Activated CD8-positive, alpha-beta memory T cell treated with anti-CD3 and anti-CD28 coated beads, Interleukin-2, amount 50 U/mL, for 4 hours (primary cell): ENCODE data around the gene DHPS.
"Not testable (repeated sequence)": the region's sequence is repeated elsewhere in the genome, so short reads cannot be mapped to it uniquely, and the experiment has no call there.

ENCODE experiments used
- DNase-seq: peaks from one replicate; pipeline ENCODE4 v3.0.0-alpha.2; 2020

The DHPS gene

DNA sequence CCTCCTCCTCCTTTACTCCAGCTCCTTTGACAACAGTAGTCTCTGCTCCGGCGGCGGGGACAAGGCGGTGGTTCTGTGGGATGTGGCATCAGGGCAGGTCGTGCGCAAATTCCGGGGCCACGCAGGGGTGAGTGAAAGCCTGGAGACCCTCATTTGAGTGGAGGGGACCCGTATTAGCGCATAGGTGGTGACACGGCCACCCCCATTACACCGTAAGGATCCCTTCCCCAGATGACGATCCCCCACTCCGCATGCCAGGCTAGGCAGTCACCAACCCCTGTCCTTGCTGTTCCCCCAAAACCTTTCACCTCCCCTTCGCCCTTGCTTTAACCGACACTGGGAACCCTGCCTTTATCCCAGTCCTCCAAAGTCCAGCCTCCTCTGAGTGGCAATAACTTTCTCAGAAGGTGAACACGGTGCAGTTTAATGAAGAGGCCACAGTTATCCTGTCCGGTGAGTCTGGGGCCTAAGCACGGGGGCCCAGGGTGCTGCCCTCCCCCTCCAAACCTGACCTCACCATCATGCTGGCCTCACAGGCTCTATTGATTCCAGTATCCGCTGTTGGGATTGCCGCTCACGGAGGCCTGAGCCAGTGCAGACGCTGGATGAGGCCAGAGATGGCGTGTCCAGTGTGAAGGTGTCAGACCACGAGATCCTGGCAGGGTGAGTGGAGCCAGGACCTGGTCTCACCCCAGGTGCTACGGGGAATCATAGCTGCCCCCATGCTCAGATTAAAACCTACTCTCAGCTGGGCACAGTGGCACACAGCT lies 11.3 kb downstream of the DHPS start:
- DNase-seq = no peak

DNA sequence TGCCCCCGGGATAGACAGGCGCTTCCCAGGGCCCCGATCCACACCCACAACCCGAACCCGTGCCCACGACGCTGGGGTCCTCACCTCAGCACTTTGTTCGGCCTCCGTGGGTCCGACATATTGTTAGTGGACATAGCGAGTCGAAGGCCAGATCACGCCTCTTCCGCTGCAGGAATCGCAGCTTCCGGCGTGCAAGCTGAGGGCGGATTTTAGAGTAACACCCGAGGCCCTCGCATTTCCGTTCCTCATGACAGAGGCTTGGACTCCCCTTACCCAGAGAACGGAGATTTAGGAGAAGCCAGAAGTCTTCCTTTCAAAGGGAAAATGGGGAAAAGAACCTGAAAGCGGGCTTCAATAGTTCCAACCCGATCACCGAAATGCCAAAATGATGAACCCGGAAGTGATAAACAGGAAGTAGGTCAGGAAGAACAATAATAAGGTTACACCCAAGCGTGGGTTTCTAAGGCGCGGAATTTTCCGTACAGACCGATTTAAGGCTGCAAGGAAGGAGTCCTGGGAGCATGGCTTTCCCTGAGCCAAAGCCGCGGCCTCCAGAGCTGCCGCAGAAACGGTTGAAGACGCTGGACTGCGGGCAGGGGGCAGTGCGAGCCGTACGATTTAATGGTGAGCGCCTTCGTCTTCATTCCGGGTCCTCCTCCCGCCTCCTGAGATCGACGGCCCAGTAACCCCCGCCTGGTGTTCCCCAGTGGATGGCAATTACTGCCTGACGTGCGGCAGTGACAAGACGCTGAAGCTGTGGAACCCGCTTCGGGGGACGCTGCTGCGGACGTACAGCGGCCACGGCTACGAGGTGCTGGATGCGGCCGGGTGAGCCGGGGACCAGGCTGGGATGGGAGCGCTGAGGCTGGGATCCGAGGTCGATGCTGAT lies 12.2 kb downstream of the DHPS start:
- peak; percentile 70 for DNase-seq

DNA sequence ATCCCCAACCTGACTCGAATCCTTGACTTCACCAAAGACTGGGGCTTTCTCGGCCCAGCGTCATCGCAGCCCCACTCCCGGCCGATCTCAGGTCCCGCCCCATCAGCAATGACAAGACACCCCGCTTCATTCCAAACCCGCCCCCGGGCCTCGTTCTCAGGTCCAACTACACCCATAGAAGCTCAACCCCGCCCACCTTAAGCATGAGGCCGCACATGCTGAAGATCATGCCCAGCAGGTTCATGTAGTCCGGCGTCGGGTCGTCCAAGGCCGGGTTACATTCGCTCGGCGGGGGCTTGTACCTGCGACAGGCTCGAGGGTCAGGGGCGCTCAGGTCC lies 12.8 kb downstream of the DHPS start:
- DNase-seq = peak; percentile 72

DNA sequence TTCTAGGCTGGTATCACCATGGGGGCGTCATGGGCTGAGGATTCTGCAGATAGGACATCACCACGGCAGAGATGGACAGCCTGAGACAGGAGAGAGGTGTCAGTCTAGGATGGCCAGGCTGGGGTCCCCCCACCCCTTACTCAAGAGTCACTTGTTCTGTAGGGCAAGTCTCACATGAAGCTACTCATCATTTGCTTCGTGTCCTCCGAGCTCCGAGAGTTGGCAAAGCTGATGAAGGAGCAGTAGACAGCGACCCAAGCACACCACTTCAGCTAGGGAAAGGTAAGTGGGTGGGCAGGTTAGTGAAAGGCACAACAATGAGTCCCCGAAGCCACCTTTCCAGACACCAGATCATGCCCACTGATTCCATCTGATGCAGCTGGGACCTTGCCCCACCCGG lies 13.3 kb downstream of the DHPS start:
- DNase-seq = no peak

DNA sequence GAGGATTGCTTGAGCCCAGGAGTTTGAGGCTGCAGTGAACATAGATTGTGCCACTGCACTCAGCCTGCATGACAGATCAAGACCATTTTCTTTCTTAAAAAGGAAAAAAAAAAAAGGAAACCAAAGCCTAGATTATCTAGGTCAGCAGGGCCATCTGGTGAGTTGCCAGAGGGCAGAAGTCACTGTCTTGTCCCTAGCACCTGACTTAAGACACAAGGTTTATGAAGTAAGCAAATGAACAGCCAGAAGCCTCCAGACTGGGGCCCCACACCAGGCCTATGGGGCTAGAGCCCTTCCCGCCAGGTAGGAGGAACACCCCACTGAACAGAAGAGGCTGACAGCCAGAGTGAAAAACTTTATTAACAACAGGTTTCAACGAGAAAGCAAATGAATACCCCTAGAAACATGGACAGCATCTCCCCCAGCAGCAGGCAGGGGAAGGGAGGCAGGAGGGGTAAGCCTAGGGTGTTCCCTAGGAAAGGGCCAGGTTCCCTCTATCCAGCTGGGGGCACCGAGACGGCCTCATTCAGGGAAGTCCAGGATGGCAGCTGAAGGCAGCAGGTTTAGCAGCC lies 13.9 kb downstream of the DHPS start:
- no peak for DNase-seq

DNA sequence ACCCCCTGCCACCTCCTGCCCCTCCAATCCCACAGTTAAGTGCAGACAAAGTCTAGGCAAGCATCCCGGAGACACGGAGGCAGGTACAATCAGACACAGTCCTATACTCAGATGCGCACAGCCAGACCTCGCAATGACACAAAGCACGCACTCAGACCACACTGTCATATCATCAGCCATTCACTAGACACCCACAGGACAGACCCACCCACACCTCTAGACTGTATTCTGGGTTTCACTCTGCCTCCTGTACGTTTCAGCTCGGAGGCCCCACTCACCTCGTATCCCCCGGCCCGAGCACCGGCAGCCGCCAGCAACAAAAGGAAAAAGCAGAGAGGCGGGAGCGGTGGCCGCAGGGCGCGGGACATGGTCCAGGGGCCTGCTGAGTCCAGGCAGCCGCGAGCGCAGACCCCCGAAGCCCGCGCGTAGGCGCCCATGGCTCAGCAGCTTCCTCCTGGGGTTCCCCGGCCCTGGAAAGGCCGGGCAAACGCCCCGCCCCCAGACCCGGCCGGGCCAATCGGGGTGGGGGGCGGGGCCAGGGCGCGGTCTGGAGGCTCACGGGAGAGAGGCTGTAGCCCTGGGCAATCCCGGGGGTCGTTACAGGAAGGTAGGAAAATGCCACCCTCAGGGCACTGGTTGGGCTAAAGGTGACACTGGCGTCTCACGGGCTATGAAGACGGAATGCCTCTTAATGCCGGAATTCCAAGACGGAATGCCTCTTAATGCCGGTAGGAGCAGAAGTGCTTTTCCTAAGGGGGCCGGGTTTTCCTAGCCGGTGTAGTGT lies 15.2 kb downstream of the DHPS start, which contains the start of the genes MAN2B1 and WDR83:
Gene MAN2B1 (minus strand): TSS at position 478 of the 784 bp plus-strand sequence. CDS start 41 bp downstream, at position 437.
Gene WDR83 (plus strand): TSS at position 543 of the 784 bp plus-strand sequence. CDS start 2,984 bp downstream, outside the sequence.
- DNase-seq = peak; percentile 83

DNA sequence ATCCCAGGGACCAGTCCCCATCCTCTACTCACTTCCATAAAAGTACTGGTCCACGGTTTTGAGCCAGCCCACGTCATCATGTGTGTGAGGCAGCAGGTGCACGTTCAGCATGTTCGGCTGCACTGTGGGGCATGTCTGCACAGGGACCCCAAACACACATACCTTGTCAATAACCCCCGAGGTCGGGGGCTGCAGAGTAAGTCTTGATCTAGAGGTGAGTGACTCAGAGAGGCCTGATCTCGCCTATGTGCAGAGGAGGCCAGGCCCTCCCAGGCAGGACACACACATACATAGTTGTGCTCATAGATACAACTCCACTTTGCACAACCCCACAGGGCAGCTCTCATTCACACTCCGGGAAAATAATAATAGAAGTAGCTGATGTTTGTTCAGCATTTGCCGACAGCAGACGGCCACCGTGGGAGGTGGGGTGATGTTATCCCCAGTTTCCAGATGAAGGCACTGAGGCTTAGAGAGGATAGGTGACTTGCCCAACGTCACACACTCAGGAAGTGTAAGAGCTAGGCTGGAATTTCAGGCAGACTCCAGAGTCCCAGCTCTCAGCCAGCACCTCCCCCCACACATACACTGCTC lies 15.9 kb downstream of the DHPS start:
- no peak for DNase-seq

DNA sequence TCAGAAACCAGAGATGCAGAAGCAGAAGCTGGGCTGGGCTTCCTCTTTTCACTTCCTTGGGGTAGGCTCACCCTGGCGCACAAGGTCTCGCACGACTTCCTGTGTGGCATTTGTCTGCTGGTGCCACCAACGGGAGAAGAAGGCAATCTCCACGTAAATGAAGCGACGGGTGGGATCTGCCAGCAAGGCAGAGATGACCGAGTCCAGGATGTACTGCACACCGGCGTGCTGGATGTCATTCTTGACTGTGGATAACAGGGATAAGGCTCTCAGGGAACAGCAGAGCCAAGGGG lies 16.5 kb downstream of the DHPS start:
- DNase-seq = no peak

DNA sequence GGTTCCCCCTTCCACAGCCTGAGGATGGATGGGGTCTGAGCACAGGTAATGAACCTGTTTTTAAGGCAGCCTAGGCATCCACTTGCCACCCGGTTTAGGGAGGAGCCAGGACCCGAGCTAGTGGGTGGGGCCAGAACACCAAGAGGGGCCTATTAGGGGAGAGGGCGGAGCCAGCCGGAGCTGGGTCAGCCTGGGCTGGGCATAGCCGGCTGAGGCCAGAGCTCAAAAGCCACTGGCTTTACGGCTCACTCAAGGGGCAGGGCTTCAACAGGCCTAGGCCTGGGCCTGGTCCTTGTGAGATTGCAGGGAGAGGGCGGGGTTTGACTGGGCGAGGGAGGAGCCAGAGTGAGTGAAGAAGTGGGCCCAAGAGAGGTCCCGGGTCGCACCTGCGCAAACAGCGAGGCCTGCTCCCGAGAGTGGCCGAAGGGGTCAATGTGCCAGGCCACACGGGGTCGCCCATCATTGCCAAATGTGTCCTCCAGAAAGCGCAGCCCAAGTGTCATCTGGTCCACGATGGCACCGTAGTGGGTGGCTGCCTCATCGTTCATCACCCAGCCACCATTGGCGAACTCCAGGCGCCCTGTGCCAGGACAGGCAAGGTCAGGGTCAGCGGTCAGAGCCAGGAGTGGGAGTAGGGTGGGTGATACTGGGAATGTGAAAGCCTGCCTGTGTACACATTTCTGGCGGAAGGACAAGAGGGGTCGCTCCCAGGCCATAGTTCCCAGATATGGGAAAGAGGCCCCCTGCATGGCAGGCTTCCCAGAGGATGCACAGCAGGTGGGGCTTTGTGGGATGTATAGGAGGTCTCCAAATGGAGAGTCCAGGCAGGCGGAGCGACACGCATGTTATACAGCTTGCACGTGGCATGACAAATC lies 17.0 kb downstream of the DHPS start:
- DNase-seq = no peak

DNA sequence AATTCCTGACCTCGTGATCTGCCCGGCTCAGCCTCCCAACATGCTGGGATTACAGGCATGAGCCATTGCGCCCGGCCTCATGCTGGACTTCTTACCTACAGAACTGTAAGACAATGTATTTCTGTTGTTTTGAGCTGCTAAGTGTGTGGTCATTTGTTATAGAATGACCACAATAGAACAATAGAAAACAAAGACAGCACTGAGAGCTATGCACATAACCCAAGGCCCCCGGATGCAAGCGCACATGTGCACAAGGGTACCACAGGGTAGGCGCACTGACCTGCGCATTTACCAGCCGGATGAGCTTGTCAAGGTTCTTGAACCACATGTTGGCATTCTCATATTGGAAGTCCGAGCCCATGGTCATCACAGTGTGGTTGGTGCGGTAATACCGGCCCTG lies 20.7 kb downstream of the DHPS start:
- DNase-seq = no peak

DNA sequence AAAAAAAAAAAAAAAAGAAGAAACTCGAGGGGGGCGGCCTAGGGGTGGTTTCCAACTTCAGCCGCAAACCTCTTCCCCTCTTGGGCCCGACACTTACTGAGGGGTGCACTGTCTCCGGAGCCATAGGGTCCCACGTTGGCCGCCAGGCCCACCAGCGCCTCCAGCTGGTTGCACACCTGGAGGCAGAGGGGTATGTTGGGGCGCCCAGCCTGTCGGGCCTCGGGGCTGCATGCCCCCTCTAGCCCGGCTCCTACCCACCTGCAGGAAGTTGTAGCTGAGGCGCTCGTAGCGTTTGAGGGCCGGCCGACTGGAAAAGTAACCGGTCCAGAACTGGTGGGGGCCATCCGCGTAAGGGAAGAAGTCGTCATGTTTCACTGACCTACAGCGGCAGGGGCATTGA lies 23.7 kb downstream of the DHPS start:
- DNase-seq = no peak

DNA sequence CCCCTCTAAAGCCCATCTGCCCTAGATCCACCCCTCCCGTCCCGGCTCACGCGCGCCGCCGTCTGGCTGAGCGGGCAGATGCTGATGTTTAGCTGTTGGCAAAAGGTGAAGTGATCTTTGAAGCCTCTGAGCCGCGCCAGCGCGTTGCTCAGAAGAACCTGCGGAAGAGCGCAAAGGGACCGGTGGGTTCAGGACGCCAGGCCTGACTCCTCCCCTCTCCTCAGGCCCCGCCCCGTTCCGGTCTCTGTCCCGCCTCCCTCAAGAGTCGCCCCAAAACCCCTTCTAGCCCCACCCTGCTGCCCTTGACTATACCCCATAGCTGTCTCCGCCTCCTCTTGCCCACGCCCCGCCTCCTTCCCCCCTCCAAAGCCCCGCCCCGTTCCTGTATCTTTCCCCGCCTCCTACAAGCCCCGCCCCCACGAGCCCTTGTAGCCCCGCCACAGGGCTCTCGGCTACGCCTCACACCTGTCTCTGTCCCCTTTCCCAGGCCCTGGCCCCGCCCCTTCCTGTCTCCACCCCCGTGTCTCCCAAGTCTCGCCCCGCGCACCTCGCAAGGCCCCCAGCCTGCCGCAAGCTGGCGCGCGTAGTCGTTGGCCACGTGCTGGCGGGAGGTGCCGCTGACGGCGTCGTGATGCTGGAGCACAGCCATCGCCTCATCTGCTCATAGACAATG lies 24.6 kb downstream of the DHPS start:
- no peak for DNase-seq

DNA sequence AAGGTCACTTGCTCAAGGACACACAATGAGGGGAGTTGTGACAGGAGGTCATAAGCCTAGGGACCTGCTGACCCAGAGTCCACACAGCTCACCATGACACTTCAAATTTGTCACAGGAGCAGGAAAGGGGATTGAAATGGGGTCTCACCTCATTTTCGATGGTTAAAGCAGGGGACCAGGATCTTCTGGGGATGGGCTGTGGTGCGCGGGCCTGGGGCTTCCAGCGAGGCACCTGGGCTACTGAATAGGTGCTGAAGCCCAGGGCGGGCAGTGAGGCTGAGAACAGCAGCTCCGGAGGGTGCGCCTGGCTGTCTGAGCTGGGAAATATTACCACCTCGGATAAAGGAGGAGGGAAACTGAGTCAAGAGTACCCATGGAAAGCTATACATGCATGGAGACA lies 26.1 kb downstream of the DHPS start:
- no peak for DNase-seq

DNA sequence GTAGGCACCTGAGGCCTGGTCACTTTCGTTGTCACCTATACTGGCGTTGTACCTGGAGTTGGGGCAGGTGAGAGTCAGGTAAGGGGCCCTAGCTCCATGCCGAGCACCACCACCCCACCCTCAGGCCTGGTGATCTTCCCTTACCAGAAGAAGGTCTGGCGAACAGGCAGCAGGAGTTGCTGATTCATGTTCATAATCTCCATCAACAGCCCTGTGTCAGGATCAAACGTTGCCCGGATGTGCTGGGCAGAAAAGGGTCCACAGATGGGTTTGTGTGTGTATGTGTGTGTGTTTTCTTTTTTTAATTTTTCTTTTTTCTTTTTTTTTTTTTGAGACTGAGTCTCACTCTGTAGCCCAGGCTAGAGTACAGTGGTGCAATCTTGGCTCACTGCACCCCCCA lies 29.5 kb downstream of the DHPS start:
- DNase-seq = no peak

DNA sequence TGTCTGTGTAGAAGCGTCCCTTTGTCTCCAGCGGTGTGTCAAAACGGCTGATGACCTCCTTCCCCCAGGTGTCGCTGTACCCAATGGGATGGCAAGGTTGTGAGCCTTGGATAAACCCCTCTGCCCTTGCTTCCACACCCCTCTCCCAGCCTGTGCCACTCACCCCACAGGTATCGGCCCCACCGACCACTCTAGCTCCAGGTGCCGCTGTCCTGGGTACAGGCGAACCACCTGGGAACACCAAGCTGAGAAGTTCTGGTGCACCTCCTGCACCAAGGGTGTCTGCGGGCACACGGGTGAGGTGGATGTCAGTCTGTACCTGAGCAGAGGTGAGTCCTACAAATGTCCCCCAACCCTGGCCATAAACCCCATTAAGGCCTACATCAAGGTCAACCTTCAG lies 31.7 kb downstream of the DHPS start:
- no peak for DNase-seq

DNA sequence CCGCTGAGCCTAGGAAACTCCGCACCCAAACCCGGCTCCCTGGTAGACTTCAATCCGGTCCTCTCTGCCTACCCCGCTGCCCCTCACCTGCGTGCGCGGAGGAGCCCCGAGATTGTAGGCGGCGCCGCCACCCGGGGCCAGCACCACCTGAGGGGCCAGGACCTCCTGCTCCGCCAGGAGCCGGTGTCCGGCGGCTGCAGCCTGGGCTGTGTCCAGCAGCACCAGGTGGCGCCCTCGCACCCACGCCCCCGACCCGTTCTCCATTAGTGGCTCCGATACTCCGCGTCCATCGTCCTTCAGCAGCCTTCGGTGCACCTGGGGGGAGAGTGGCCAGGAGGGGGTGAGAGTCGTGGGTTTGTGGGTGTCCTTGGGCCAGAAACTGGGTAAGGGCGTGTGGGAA lies 33.6 kb downstream of the DHPS start:
- no peak for DNase-seq

DNA sequence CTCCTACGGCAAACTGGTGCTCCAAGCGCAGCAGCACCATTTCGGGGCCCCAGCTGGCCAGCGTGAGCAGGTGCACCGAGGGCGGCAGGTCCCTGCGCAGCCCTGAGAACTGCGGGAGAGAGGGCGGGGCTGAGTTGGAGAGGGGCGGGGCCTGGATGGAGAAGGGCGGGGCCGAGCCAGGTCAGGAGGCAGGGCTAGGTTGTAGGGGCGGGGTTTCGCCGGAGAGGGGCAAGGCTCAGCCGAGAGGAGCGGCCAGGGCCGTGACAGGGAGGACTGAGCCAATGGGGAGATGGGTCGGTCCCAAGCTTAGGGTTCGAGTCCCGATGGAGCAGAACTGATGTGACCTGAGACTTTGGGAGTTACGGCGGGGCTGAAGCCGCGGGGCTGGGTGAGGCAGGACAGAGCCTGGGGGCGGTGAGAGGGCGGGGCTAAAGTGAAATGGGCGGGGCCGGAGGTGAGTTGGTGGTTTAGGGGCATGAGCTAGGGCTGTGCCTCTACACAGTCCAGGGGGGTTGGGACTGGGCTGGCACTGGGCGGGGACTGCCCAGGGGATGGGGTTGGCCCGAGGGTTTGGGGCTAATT lies 34.1 kb downstream of the DHPS start:
- no peak for DNase-seq

DNA sequence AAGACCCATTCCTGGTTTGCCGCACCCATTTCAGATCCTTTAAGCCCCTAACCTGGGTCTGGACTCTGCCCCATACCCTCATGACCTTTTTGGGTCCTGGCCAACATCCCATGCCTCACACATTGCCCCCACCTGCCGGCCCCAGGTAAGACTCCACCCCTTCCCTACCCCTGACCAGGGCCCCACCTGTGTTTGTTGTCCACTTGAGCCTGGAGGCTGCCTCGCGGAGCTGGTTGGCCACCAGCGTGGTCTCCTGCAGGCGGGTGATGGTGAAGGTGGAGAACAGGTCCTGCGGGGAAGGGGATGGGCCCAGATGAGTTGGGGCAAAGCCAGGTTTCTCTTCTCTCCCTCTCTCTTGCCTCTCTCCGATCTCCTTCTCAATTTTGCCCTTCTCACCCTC lies 34.6 kb downstream of the DHPS start:
- no peak for DNase-seq

DNA sequence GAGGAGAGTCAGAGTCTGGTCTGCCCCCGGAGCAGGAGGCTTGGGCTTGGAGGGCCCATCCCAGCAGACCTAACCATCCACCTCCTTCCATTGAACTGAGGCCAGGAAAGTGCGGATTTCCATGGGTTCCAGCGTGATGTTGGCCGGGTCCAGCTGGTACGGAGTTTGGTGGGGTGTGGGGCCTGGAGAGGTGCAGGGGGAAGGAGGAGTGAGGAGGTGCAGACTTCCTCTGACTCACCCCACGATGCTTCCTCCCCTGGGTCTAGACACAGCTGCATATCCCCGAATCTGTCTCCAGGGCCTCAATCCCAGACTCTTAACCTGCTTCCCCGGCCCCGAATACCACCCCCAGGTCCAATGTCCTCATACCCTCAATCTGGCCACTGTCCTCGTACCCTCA lies 35.1 kb downstream of the DHPS start:
- no peak for DNase-seq

DNA sequence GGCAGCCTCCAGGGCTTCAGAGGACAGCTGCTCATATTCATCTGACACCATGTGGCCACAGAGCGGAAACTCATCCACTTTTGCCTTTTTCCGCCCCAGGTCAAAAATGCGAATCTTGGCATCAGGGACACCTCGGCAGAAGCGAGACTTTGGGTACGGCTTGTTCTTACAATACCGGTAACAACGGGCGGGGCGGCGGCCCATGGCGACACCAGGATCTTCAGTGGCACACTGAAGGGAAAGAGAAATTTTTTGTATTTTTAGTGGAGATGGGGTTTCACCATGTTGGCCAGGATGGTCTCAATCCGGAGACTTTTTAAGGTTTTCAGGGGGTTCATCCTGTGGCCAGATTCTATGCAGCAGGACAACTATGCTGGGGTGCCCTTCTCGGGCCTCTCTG lies 38.0 kb downstream of the DHPS start:
- DNase-seq = not testable (repeated sequence)

DNA sequence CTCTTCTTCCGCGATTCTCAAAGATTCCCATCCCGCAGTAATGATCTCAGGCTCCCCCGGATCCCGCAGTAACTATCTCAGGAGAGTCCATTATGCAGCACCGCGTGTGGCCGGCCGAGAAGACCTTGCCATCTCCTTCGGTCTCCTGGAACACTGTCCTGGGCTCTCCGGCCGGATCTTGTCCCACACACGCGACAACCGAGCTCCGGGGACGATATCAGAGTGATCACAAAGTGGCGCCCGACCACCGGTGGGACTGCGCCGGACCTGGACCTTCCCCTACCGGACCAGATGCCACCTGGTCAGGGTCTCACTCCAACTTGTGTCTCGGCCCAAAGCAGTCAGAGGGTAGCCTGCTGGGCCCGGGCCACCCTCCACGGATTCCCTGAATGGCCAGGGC lies 39.2 kb downstream of the DHPS start:
- DNase-seq = no peak
